GM12878 (cell line): ENCODE data around the gene TTC1. TPM values are rescaled to one million over a fixed set of nuclear protein-coding genes. Genes with fewer than 3 reads are reported as not detected.

ENCODE experiments used
- FOS ChIP-seq: IDR thresholded peaks from 3 replicates; pipeline ENCODE4 v1.6.1; 2011; ENCODE audit warnings: borderline replicate concordance; ENCODE audit not compliant: insufficient read length; ENCODE audit errors: extremely low read depth
- FOXK2 ChIP-seq: fragments of 450-650 bp; IDR thresholded peaks from 2 replicates; pipeline ENCODE4 v1.6.1; 2017; ENCODE audit warnings: mild to moderate bottlenecking, moderate library complexity
- JUND ChIP-seq: IDR thresholded peaks from 2 replicates; pipeline ENCODE4 v1.6.1; 2012; ENCODE audit warnings: low read depth, mild to moderate bottlenecking, low read length, improper control_type of control experiment, moderate library complexity
- MYB ChIP-seq: fragments of 150-350 bp; IDR thresholded peaks from 2 replicates; pipeline ENCODE4 v1.6.1; 2014; ENCODE audit warnings: mild to moderate bottlenecking, low read depth, low read length, borderline replicate concordance
- RAD51 ChIP-seq: fragments of 450-650 bp; IDR thresholded peaks from 2 replicates; pipeline ENCODE4 v1.6.1; 2016; ENCODE audit warnings: moderate library complexity, mild to moderate bottlenecking, inconsistent platforms
- TARDBP ChIP-seq: IDR thresholded peaks from 2 replicates; pipeline ENCODE4 v1.6.1; 2016; ENCODE audit warnings: borderline replicate concordance
- TBL1XR1 ChIP-seq: IDR thresholded peaks from 2 replicates; pipeline ENCODE4 v1.6.1; 2012; ENCODE audit warnings: low read depth, low read length, improper control_type of control experiment
- ZNF24 ChIP-seq: fragments of 450-650 bp; IDR thresholded peaks from 2 replicates; pipeline ENCODE4 v1.6.1; 2017; ENCODE audit warnings: antibody characterized with exemption, mild to moderate bottlenecking
- ZNF384 ChIP-seq: IDR thresholded peaks from 2 replicates; pipeline ENCODE4 v1.6.1; 2012; ENCODE audit warnings: low read depth, mild to moderate bottlenecking, low read length, improper control_type of control experiment, borderline replicate concordance
- polyA plus RNA-seq, 11 experiments: library from polyadenylated mRNA; depleted of rRNA in 4 of 11; unstranded in 6 of 11; stranded (reverse) in 5 of 11; fragments of >200 nt; fragmentation: Nextera tagmentation in 4 of 11; fragmentation: Illumina TruSeq in 1 of 11; extraction: Ambion mirVana in 4 of 11; extraction: Trizol in 1 of 11; gene quantifications; 1 replicate in 1 of 11; 2 replicates in 10 of 11; pipeline versions ENCODE4 v1.2.1 to v1.2.3, GENCODE V29; 2011 to 2016; ENCODE audit warnings: inconsistent platforms in 2 of 11, missing spikeins in 2 of 11, low read depth in 1 of 11
- total RNA-seq, 4 experiments: library from RNA; depleted of rRNA in 3 of 4; stranded (reverse); fragments of >200 nt in 3 of 4; fragmentation: Illumina TruSeq in 1 of 4; extraction: Trizol in 1 of 4; gene quantifications; 2 replicates each; pipeline versions ENCODE4 v1.2.1 to v1.2.3, GENCODE V29; 2013 to 2021
- TF ChIP-seq, protein P1 (sequence below): fragments of 150-350 bp; IDR thresholded peaks from 2 replicates; pipeline ENCODE4 v1.6.1; 2016; ENCODE audit warnings: low read depth, low read length
- TF ChIP-seq, protein P2 (sequence below): fragments of 450-650 bp; IDR thresholded peaks from 2 replicates; pipeline ENCODE4 v1.6.1; 2018; ENCODE audit warnings: borderline replicate concordance, mild to moderate bottlenecking; ENCODE audit not compliant: partially characterized antibody
- TF ChIP-seq, protein P3 (sequence below): IDR thresholded peaks from 2 replicates; pipeline ENCODE4 v1.6.1; 2012; ENCODE audit warnings: low read depth, low read length, improper control_type of control experiment

TTC1 gene
- total and polyA plus RNA-seq, 10 of the 15 experiments (the other 5 are each of a cell fraction or from before 2014, with no cell fraction given), result 46.6 to 160 (median 92.3) TPM

- no peak for TF ChIP-seq ZNF384
- no peak for TF ChIP-seq FOS
- TF ChIP-seq TARDBP, result no peak
- no peak for TF ChIP-seq TBL1XR1
- no peak for TF ChIP-seq RAD51
- no peak for TF ChIP-seq MYB
- TF ChIP-seq JUND, result no peak
- TF ChIP-seq, protein P1, sequence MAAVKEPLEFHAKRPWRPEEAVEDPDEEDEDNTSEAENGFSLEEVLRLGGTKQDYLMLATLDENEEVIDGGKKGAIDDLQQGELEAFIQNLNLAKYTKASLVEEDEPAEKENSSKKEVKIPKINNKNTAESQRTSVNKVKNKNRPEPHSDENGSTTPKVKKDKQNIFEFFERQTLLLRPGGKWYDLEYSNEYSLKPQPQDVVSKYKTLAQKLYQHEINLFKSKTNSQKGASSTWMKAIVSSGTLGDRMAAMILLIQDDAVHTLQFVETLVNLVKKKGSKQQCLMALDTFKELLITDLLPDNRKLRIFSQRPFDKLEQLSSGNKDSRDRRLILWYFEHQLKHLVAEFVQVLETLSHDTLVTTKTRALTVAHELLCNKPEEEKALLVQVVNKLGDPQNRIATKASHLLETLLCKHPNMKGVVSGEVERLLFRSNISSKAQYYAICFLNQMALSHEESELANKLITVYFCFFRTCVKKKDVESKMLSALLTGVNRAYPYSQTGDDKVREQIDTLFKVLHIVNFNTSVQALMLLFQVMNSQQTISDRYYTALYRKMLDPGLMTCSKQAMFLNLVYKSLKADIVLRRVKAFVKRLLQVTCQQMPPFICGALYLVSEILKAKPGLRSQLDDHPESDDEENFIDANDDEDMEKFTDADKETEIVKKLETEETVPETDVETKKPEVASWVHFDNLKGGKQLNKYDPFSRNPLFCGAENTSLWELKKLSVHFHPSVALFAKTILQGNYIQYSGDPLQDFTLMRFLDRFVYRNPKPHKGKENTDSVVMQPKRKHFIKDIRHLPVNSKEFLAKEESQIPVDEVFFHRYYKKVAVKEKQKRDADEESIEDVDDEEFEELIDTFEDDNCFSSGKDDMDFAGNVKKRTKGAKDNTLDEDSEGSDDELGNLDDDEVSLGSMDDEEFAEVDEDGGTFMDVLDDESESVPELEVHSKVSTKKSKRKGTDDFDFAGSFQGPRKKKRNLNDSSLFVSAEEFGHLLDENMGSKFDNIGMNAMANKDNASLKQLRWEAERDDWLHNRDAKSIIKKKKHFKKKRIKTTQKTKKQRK, result no peak
- TF ChIP-seq FOXK2, result no peak
- TF ChIP-seq, protein P2, sequence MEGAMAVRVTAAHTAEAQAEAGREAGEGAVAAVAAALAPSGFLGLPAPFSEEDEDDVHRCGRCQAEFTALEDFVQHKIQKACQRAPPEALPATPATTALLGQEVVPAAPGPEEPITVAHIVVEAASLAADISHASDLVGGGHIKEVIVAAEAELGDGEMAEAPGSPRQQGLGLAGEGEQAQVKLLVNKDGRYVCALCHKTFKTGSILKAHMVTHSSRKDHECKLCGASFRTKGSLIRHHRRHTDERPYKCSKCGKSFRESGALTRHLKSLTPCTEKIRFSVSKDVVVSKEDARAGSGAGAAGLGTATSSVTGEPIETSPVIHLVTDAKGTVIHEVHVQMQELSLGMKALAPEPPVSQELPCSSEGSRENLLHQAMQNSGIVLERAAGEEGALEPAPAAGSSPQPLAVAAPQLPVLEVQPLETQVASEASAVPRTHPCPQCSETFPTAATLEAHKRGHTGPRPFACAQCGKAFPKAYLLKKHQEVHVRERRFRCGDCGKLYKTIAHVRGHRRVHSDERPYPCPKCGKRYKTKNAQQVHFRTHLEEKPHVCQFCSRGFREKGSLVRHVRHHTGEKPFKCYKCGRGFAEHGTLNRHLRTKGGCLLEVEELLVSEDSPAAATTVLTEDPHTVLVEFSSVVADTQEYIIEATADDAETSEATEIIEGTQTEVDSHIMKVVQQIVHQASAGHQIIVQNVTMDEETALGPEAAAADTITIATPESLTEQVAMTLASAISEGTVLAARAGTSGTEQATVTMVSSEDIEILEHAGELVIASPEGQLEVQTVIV, result no peak
- TF ChIP-seq ZNF24, result no peak
- TF ChIP-seq, protein P3, sequence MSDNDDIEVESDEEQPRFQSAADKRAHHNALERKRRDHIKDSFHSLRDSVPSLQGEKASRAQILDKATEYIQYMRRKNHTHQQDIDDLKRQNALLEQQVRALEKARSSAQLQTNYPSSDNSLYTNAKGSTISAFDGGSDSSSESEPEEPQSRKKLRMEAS, result no peak
Measured at GRCh38 chr5:160033546-160034252, 24.8 kb downstream of the TTC1 start (continued).
